Measurements from ENCODE around the gene ATXN1. TPM values are rescaled to one million over a fixed set of nuclear protein-coding genes. Genes with fewer than 3 reads are reported as not detected.

ATXN1 gene
- total RNA-seq, 1 experiment from 2014 or later = 5.6 TPM

- Mint-ChIP-seq H3K36me3 (ENCODE audit: insufficient read depth in 1 of 3, low read depth in 3 of 3) (peaks cover 17 to 38% (median 21%) of the 10 kb centered on the region in 3 experiments), H3K4me1 (peaks cover 4 to 11% of the 10 kb centered on the region in 2 experiments), H3K27me3 (ENCODE audit: low read depth) (no peaks in the 10 kb centered on the region; the same call in 1 of the 2 replicates), H3K9me3 (peaks cover 25 to 35% of the 10 kb centered on the region in 2 experiments), H3K27ac (no peak overlapping the region), H3K4me3 (no peak overlapping the region)
- H3K79me1 ChIP-seq (ENCODE audit: insufficient read depth, low read depth, low read length, poor library complexity, severe bottlenecking) = no peaks in the 10 kb centered on the region
- no peak overlapping the region for H4K91ac ChIP-seq (ENCODE audit: insufficient read length, low read depth, low read length)
- H3K23ac ChIP-seq (ENCODE audit: insufficient read length, low read depth, low read length) = no peak overlapping the region
- H3K4me2 ChIP-seq (ENCODE audit: insufficient read depth, insufficient read length, low read length) = no peak overlapping the region
- no peak overlapping the region for H3K14ac ChIP-seq (ENCODE audit: insufficient read depth, low read length)
- H2BK120ac ChIP-seq (ENCODE audit: low read depth, low read length, poor library complexity, severe bottlenecking) = no peak overlapping the region
- H2AK5ac ChIP-seq (ENCODE audit: insufficient read length, low read length) = no peak overlapping the region
- H3K79me2 ChIP-seq (ENCODE audit: insufficient read depth, low read length) = no peaks in the 10 kb centered on the region
- H3K56ac ChIP-seq (ENCODE audit: insufficient read length, low read depth, low read length) = no peak overlapping the region
- no peak overlapping the region for H2BK15ac ChIP-seq (ENCODE audit: low read depth, low read length)
- no peaks in the 10 kb centered on the region for H3K27me3 ChIP-seq (ENCODE audit: insufficient read depth, low read length)
- no peak overlapping the region for H2BK12ac ChIP-seq (ENCODE audit: insufficient read length, low read depth, low read length)
- H2BK20ac ChIP-seq (ENCODE audit: low read depth, low read length, poor library complexity, severe bottlenecking) = no peak overlapping the region
- DNase-seq = no peak
- TF ChIP-seq CTCF (conservative IDR thresholded peaks at IDR 0.05) = no peak
- H2BK5ac ChIP-seq (ENCODE audit: insufficient read length, low read length) = no peak overlapping the region
- no peaks in the 10 kb centered on the region; the same call in 1 of the 2 replicates for H3K4me1 ChIP-seq (ENCODE audit: insufficient read depth, low read length)
- no peak overlapping the region for H4K8ac ChIP-seq (replicated peaks; ENCODE audit: insufficient read length, low read depth, low read length)
- no CpG with 5 or more reads among the region's 1 CpG for WGBS (ENCODE audit: extremely low coverage, insufficient read length, low lambda C conversion rate)
- no peak overlapping the region for H3K27ac ChIP-seq (ENCODE audit: insufficient read length, low read depth, low read length)
- H2AFZ ChIP-seq (ENCODE audit: low read length) = no peak overlapping the region
- H3T11ph ChIP-seq (ENCODE audit: low read length) = no peak overlapping the region
- no peak overlapping the region for H3K9ac ChIP-seq (ENCODE audit: extremely low read depth, insufficient read length, low read length)
- H3K18ac ChIP-seq (ENCODE audit: insufficient read length, low read depth, low read length) = no peak overlapping the region
- no peak overlapping the region for H3K4ac ChIP-seq (ENCODE audit: low read depth, low read length)
- H4K5ac ChIP-seq (ENCODE audit: insufficient read length, low read depth, low read length) = no peak overlapping the region
- no peaks in the 10 kb centered on the region for H4K20me1 ChIP-seq (ENCODE audit: control insufficient read depth, insufficient read depth, insufficient read length)
- H3K9me3 ChIP-seq (ENCODE audit: control insufficient read depth, low read depth, low read length) = peaks cover 14% of the 10 kb centered on the region
- no peaks in the 10 kb centered on the region for H3K23me2 ChIP-seq (ENCODE audit: insufficient read length, low read depth, low read length, poor library complexity, severe bottlenecking)
These were observed 49.2 kb upstream of the ATXN1 start for GRCh38 chr6:16810411-16810810.
